ENCODE results near the gene SPINDOC.
"Not testable (repeated sequence)": the region's sequence is repeated elsewhere in the genome, so short reads cannot be mapped to it uniquely, and the experiment has no call there.

Gene SPINDOC, protein sequence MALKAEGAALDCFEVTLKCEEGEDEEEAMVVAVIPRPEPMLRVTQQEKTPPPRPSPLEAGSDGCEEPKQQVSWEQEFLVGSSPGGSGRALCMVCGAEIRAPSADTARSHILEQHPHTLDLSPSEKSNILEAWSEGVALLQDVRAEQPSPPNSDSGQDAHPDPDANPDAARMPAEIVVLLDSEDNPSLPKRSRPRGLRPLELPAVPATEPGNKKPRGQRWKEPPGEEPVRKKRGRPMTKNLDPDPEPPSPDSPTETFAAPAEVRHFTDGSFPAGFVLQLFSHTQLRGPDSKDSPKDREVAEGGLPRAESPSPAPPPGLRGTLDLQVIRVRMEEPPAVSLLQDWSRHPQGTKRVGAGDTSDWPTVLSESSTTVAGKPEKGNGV
- 6.2 to 30.1 (median 12.6) reads per million in 3 experiments for total RNA-seq

GRCh38 chr11:63813035-63813562 lies at the start of gene SPINDOC:
Gene SPINDOC, plus strand, starts transcription at chr11:63813456. Its CDS starts 231 bp downstream, at chr11:63813687.
- peak; percentile 60 for DNase-seq

DNA sequence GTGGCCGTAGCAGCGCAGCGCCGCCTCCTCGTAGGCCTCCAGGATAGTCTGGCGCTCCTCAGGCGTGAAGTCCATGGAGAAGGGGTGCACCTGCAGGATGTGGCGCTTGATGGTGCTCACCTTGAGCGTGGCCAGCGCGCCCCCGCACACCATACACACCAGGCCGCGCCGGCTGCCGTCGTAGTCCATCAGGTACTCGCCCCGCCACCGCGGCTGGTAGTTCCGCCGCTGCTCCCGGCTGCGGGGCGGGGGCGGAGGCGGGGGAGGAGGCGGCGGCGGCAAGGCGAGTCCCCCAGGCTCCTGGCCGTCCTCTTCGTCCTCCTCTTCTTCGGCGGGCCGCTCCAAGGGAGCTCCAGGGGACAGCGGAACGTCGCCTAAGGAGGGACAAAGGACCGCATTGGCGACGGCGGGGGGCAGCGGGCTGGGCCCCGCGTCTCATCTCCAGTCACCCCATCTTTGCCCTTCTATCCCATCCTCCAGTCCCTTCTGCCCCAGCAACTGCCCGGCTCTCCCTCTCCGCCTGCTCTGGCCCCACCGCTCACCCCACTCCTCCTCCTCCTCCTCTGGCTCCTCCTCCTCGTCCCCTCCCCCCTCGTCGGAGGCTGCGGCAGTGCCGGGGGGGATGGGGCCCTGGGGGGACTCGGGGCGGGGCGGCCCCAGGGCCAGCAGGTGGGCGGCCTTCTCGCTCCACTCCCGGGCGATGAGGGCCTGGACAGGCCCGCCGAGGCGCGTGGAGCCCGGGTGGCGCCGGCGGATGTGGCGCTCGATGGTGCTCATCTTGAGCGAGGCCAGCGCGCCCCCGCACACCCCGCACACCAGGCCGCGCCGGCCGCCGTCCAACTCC lies 49.5 kb upstream of the SPINDOC start:
- no peak for DNase-seq

- no peak for DNase-seq
These were observed 48.9 kb upstream of the SPINDOC start for GRCh38 chr11:63764340-63764678.

- no peak for DNase-seq
These were observed 48.3 kb upstream of the SPINDOC start for GRCh38 chr11:63764679-63765647.

GRCh38 chr11:63765688-63766241 lies 47.5 kb upstream of the SPINDOC start:
- DNase-seq, result no peak

DNA sequence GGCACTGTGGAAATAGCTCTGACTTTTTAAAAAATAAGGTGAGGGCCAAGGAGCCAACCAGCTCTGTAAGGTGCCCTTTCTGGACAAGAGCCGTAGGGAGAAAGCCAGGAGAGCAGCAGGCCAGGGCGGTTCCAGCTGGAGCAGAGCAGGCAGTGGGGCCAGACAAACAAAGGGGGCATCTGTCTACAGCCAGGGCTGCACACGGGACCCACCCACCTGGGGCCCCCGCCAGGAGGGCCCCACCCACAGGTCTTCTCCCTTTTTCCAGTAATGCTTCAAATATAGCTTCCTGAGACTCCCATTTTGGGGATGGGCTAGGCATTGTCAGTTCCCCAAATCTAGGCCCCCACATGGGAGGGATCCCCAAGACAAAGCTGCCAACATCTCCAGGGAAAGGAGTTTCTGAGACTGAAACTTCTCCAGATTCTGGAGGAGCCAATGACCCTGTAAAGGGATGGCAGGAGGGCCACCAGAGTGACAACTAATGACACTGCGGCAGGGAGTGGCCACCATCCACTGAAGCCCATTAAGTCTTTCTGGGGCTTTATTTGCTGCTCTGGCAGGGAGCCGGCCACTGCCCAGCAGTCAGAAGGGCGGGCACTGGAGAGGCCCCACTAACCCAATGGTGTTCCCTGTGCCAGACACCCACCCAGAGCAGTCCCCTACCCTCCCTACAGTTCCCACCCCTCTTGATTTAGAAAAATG lies 46.6 kb upstream of the SPINDOC start:
- DNase-seq, result no peak

GRCh38 chr11:63767267-63767564 lies 46.0 kb upstream of the SPINDOC start:
- no peak for DNase-seq

DNA sequence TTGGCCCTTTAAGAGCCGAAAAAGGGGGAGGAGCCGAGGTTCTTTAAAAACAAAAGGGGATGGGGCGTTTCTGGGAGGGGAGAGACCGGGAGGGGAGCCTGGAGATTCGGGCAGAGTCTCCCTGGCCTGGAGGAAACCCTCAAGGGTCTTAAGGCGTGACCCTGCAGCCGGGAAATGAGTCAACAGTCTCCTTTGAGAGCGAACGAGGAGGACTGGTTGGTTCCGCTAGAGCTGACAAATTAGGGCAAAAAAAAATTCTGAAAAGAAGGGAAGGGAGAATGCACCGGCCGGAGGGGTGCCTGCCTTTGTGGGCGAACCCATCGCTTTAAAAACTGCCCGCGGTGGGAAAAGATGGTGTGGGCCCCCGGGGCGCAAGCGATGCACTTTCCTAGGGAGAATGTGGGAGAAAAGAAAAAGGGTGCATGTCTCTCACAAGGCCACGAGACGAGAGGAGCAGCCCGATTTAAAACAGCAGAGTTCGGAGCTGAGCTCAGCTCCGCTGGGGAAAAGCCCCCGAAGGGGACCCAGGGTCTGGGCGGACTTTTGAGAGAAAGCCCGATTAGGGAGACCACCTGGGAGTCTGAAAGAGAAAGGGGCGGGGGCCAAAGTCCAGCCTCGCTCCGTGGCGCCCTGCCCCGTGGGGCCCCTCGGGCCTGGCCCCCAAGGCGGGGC lies 45.6 kb upstream of the SPINDOC start:
- DNase-seq, result peak; percentile 21

- DNase-seq, result peak; percentile 50
These were observed 44.8 kb upstream of the SPINDOC start, which contains the start of gene ZFTA for GRCh38 chr11:63768237-63769041. Gene ZFTA, minus strand, starts transcription at chr11:63768775. Its CDS starts 153 bp downstream, at chr11:63768622.

GRCh38 chr11:63769042-63769713 lies 44.1 kb upstream of the SPINDOC start:
- DNase-seq, result peak; percentile 15

DNA sequence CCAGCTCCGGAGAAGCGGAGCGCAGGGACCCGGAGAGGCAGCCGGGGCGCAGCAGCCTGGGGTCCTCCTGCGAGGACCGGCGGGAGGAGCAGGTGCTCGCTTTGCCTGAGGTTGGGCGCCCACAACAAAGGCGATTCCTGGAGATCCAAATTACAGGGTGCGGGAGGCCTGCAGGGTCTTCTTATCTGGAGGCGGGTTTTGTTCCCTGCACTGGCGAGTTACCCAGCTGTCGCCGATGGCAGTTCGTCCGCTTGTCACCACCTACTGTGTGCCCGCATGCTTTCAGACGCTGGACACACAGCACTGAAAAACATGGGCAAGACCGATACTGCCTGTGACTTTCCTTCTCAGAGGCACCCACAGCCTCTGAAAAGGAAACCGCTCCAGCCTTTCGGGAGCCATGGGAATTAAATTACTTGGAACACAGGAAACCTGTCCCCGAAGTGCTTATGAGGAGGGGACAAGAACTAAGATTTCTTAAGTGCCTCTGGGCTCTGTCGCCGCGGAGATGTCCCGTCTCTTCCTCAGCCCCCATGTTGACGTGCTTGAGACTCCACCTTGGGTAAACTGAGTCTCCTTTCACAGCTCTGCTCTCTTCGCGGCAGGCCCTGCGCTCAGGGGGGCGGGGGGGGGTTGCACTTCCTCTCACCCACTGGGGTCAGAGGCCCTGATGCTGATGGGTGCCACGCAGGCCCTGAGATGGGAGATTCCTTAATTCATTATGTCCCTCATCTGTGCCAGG lies 43.4 kb upstream of the SPINDOC start:
- no peak for DNase-seq

GRCh38 chr11:63770763-63771162 lies 42.5 kb upstream of the SPINDOC start:
- no peak for DNase-seq

- DNase-seq, result not testable (repeated sequence)
These were observed 41.4 kb upstream of the SPINDOC start for GRCh38 chr11:63771741-63772318.

GRCh38 chr11:63775191-63775590 lies 38.1 kb upstream of the SPINDOC start:
- no peak for DNase-seq

GRCh38 chr11:63779039-63779438 lies 34.2 kb upstream of the SPINDOC start:
- no peak for DNase-seq

DNA sequence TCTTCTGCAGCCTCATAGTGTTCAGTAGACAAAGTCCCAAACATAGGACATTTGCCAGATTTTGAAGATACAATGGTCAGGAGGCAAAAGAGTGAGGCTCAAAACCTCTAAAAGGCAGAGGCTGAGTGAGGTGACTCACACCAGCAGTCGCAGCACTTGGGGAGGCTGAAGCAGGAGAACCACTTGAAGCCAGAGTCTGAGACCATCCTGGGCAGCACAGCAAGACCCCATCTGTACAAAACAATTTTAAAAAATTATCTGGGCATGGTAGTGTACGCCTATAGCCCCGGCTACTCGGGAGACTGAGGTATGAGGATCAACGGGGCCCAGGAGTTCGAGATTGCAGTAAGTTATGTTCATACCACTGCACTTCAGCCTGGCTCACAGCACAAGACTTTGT lies 30.5 kb upstream of the SPINDOC start:
- no peak for DNase-seq

DNA sequence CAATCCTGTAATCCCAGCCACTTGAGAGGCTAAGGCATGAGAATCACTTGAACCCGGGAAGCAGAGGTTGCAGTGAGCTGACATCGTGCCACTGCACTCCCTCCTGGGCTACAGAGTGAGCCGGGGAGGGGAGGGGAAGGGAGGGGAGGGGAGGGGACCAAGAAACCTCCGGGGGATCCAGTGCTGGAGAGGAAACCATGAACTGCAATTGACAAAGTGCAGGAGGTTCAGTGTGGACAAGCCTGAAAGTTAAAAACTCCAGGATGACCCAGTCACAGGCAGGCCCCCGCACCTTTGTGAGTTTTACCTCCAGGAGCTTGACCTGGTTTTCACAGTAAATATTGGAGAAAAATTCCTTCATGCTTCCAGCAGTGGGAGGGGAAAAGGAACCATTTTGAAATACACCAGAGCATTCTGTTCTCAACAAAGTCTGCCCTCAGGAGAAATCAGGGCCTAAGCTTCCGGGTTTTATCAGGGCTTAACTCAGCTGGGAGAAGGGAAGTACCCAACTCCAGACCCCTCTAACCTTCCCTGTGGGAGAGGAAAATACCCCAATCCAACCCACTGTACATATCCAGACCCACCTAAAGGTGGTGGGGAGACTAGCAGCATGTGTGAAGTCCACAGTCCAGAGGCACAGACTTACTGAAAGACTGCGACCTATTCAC lies 29.2 kb upstream of the SPINDOC start:
- no peak for DNase-seq

DNA sequence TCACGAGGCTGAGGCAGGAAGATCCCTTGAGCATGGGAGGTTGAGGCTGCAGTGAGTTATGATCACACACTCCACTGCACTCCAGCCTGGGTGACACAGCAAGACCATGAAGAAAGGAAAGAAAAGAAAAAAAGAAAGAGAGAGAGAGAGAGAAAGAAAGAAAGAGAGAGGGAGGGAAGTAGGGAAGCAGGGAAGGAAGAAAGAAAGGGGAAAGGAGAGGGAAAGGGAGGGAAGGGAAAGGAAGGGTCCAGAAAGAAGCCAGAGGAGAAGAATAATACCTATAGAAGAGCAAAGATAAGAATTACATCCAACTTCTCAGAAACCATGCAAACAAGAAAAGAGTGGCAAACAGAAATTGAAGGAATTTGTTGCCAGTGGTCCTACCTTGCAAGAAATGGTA lies 27.4 kb upstream of the SPINDOC start:
- DNase-seq, result no peak

Measured in central memory CD4-positive, alpha-beta T cell (primary cell).